WTC11 (cell line): ENCODE measurements around the gene WDR46. TPM values are rescaled to one million over a fixed set of nuclear protein-coding genes. Genes with fewer than 3 reads are reported as not detected.

Source experiments
- ATAC-seq: fragments of 200-7000 bp; cut with Tn5 transposase; 2 replicates; pipeline ENCODE4 v1.10.0; 2021; ENCODE audit warnings: mild to moderate bottlenecking, moderate library complexity
- Bru-seq: library from RNA; stranded (reverse); fragments of 400-500 nt; gene quantifications from one replicate; lab custom pipeline; 2021; lab: Mats Ljungman, UMichigan
- CTCF ChIA-PET: fragments of 300-600 bp; sonication (Branson Sonifier 250); formaldehyde crosslinking; loops from one replicate; lab custom pipeline; 2021; ENCODE audit warnings: antibody characterized with exemption; lab: Charles Lee
- POLR2A ChIA-PET: fragments of 350-600 bp; sonication (Branson Sonifier 250); formaldehyde crosslinking; loops from one replicate; lab custom pipeline; 2021; ENCODE audit warnings: antibody characterized with exemption; lab: Charles Lee
- DNase-seq: peaks from one replicate; pipeline ENCODE4 v3.0.0; 2021; ENCODE audit warnings: low spot score
- H3K27ac Mint-ChIP-seq: 2 replicates; pipeline ENCODE4 v1.8.0; 2021; ENCODE audit warnings: mixed read lengths
- H3K27me3 Mint-ChIP-seq: 2 replicates; pipeline ENCODE4 v1.8.0; 2021; ENCODE audit warnings: low read depth, mild to moderate bottlenecking, moderate library complexity, mixed read lengths
- H3K36me3 Mint-ChIP-seq: 2 replicates; pipeline ENCODE4 v1.8.0; 2021; ENCODE audit warnings: mixed read lengths
- H3K4me1 Mint-ChIP-seq: 2 replicates; pipeline ENCODE4 v1.8.0; 2022; ENCODE audit warnings: mixed read lengths
- H3K4me3 Mint-ChIP-seq: 2 replicates; pipeline ENCODE4 v1.8.0; 2021; ENCODE audit warnings: mild to moderate bottlenecking, moderate library complexity, mixed read lengths
- H3K9me3 Mint-ChIP-seq: 2 replicates; pipeline ENCODE4 v1.8.0; 2021; ENCODE audit warnings: mixed read lengths
- FOXK1 ChIP-seq: sonication (generic); formaldehyde crosslinking; IDR thresholded peaks from 2 replicates; pipeline ENCODE4 v1.8.0; 2022; ENCODE audit warnings: mild to moderate bottlenecking, moderate library complexity, missing genetic modification reagents
- GABPB1 ChIP-seq: sonication (generic); formaldehyde crosslinking; IDR thresholded peaks from 2 replicates; pipeline ENCODE4 v1.8.1; 2023; ENCODE audit warnings: mild to moderate bottlenecking, missing genetic modification reagents
- MXD4 ChIP-seq: fragments of 250-450 bp; sonication (Bioruptor Pico); IDR thresholded peaks from 2 replicates; pipeline ENCODE4 v1.8.0; 2021; ENCODE audit warnings: mild to moderate bottlenecking, moderate library complexity, borderline replicate concordance
- NFE2L1 ChIP-seq: sonication (generic); formaldehyde crosslinking; IDR thresholded peaks from 2 replicates; pipeline ENCODE4 v1.8.1; 2023; ENCODE audit warnings: missing genetic modification reagents
- NFYB ChIP-seq: sonication (generic); formaldehyde crosslinking; conservative IDR thresholded peaks from 2 replicates; pipeline ENCODE4 v1.8.0; 2022; ENCODE audit warnings: low read depth, missing genetic modification reagents
- NR2C2 ChIP-seq: sonication (generic); formaldehyde crosslinking; IDR thresholded peaks from 2 replicates; pipeline ENCODE4 v1.8.0; 2022; ENCODE audit warnings: mild to moderate bottlenecking, missing genetic modification reagents
- ZBTB21 ChIP-seq: sonication (generic); formaldehyde crosslinking; IDR thresholded peaks from 2 replicates; pipeline ENCODE4 v1.8.1; 2023; ENCODE audit warnings: mild to moderate bottlenecking, missing genetic modification reagents, borderline replicate concordance
- ZNF138 ChIP-seq: sonication (generic); formaldehyde crosslinking; conservative IDR thresholded peaks from 2 replicates; pipeline ENCODE4 v1.8.1; 2022; ENCODE audit warnings: mild to moderate bottlenecking, moderate library complexity, missing genetic modification reagents
- ZNF219 ChIP-seq: sonication (generic); formaldehyde crosslinking; IDR thresholded peaks from 2 replicates; pipeline ENCODE4 v1.8.0; 2023; ENCODE audit warnings: missing genetic modification reagents, mild to moderate bottlenecking, borderline replicate concordance
- ZNF317 ChIP-seq: sonication (generic); formaldehyde crosslinking; IDR thresholded peaks from 2 replicates; pipeline ENCODE4 v1.8.1; 2023; ENCODE audit warnings: low read depth, mild to moderate bottlenecking, moderate library complexity, missing genetic modification reagents, borderline replicate concordance
- long read RNA-seq, 3 experiments: library from RNA in 1 of 3; library from capped mRNA in 1 of 3; library from polyadenylated mRNA in 1 of 3; unstranded in 2 of 3; stranded (forward) in 1 of 3; transcript quantifications; one replicate each; pipeline ENCODE4 v2.0.0, GENCODE V29; 2021
- total RNA-seq: library from RNA; stranded (reverse); gene quantifications from 3 replicates; pipeline ENCODE4 v1.2.3, GENCODE V29; 2021
- TF ChIP-seq, protein P1 (sequence below): sonication (generic); formaldehyde crosslinking; IDR thresholded peaks from 2 replicates; pipeline ENCODE4 v1.8.0; 2023; ENCODE audit warnings: missing genetic modification reagents, mild to moderate bottlenecking, borderline replicate concordance
- TF ChIP-seq, protein P2 (sequence below): sonication (generic); formaldehyde crosslinking; IDR thresholded peaks from 2 replicates; pipeline ENCODE4 v1.8.0; 2022; ENCODE audit warnings: mild to moderate bottlenecking, missing genetic modification reagents
- TF ChIP-seq, protein P3 (sequence below): sonication (generic); formaldehyde crosslinking; IDR thresholded peaks from 2 replicates; pipeline ENCODE4 v1.8.1; 2023; ENCODE audit warnings: mild to moderate bottlenecking, missing genetic modification reagents, borderline replicate concordance

The WDR46 gene
- 72.0 to 94.5 TPM (median 72.4 TPM) in 3 replicates for total RNA-seq
- Bru-seq, nascent RNA: percentile 69 among the genes with signal in this experiment
- long read RNA-seq, experiment 1, transcript WDR46-231 (15 exons, 2,358 nt): major isoform, 348 of 432 reads
- long read RNA-seq, experiment 1, partial matches to known transcripts: 33 of 432 reads
- long read RNA-seq, experiment 1, other reads (novel, unspliced or antisense): 51 of 432 reads
- long read RNA-seq, experiment 2, transcript WDR46-231 (15 exons, 2,358 nt): major isoform, 33 of 96 reads
- long read RNA-seq, experiment 2, partial matches to known transcripts: 29 of 96 reads
- long read RNA-seq, experiment 2, other reads (novel, unspliced or antisense): 34 of 96 reads
- long read RNA-seq, experiment 3, transcript WDR46-231 (15 exons, 2,358 nt): major isoform, 172 of 198 reads
- long read RNA-seq, experiment 3, partial matches to known transcripts: 5 of 198 reads
- long read RNA-seq, experiment 3, other reads (novel, unspliced or antisense): 21 of 198 reads

GRCh38 chr6:33288921-33289783, at the start of gene WDR46, which contains the start of gene PFDN6:
TSS of gene WDR46 (minus strand) at chr6:33289239. CDS start at chr6:33289170, 69 bp downstream.
TSS of gene PFDN6 (plus strand) at chr6:33289601. CDS start at chr6:33289857, 256 bp downstream.
- TF ChIP-seq, protein P1, sequence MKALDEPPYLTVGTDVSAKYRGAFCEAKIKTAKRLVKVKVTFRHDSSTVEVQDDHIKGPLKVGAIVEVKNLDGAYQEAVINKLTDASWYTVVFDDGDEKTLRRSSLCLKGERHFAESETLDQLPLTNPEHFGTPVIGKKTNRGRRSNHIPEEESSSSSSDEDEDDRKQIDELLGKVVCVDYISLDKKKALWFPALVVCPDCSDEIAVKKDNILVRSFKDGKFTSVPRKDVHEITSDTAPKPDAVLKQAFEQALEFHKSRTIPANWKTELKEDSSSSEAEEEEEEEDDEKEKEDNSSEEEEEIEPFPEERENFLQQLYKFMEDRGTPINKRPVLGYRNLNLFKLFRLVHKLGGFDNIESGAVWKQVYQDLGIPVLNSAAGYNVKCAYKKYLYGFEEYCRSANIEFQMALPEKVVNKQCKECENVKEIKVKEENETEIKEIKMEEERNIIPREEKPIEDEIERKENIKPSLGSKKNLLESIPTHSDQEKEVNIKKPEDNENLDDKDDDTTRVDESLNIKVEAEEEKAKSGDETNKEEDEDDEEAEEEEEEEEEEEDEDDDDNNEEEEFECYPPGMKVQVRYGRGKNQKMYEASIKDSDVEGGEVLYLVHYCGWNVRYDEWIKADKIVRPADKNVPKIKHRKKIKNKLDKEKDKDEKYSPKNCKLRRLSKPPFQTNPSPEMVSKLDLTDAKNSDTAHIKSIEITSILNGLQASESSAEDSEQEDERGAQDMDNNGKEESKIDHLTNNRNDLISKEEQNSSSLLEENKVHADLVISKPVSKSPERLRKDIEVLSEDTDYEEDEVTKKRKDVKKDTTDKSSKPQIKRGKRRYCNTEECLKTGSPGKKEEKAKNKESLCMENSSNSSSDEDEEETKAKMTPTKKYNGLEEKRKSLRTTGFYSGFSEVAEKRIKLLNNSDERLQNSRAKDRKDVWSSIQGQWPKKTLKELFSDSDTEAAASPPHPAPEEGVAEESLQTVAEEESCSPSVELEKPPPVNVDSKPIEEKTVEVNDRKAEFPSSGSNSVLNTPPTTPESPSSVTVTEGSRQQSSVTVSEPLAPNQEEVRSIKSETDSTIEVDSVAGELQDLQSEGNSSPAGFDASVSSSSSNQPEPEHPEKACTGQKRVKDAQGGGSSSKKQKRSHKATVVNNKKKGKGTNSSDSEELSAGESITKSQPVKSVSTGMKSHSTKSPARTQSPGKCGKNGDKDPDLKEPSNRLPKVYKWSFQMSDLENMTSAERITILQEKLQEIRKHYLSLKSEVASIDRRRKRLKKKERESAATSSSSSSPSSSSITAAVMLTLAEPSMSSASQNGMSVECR (CRISPR knock-in tag): peak; percentile 58; the same call in 1 of the 2 replicates
- TF ChIP-seq, protein P2, sequence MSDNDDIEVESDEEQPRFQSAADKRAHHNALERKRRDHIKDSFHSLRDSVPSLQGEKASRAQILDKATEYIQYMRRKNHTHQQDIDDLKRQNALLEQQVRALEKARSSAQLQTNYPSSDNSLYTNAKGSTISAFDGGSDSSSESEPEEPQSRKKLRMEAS (CRISPR knock-in tag): peak; percentile 45; the same call in 1 of the 2 replicates
- TF ChIP-seq ZBTB21 (CRISPR knock-in tag) (no peak), MXD4 (CRISPR knock-in tag) (no peak), NFYB (peak; percentile 75), NR2C2 (CRISPR knock-in tag) (peak; percentile 94), NFE2L1 (CRISPR knock-in tag) (no peak), ZNF219 (CRISPR knock-in tag) (0 out of 2 replicates have a peak, but pooled peaks have one; percentile 48), FOXK1 (CRISPR knock-in tag) (peak; percentile 95), GABPB1 (CRISPR knock-in tag) (peak; percentile 80), ZNF317 (CRISPR knock-in tag) (no peak), ZNF138 (no peak)
- TF ChIP-seq, protein P3, sequence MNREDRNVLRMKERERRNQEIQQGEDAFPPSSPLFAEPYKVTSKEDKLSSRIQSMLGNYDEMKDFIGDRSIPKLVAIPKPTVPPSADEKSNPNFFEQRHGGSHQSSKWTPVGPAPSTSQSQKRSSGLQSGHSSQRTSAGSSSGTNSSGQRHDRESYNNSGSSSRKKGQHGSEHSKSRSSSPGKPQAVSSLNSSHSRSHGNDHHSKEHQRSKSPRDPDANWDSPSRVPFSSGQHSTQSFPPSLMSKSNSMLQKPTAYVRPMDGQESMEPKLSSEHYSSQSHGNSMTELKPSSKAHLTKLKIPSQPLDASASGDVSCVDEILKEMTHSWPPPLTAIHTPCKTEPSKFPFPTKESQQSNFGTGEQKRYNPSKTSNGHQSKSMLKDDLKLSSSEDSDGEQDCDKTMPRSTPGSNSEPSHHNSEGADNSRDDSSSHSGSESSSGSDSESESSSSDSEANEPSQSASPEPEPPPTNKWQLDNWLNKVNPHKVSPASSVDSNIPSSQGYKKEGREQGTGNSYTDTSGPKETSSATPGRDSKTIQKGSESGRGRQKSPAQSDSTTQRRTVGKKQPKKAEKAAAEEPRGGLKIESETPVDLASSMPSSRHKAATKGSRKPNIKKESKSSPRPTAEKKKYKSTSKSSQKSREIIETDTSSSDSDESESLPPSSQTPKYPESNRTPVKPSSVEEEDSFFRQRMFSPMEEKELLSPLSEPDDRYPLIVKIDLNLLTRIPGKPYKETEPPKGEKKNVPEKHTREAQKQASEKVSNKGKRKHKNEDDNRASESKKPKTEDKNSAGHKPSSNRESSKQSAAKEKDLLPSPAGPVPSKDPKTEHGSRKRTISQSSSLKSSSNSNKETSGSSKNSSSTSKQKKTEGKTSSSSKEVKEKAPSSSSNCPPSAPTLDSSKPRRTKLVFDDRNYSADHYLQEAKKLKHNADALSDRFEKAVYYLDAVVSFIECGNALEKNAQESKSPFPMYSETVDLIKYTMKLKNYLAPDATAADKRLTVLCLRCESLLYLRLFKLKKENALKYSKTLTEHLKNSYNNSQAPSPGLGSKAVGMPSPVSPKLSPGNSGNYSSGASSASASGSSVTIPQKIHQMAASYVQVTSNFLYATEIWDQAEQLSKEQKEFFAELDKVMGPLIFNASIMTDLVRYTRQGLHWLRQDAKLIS (CRISPR knock-in tag): no peak
- Mint-ChIP-seq H3K4me3 (peak within 1 kb of the TSS; percentile 99), H3K27ac (peak within 1 kb of the TSS; percentile 95), H3K9me3 (no peaks in the 10 kb centered on the region), H3K4me1 (peaks cover 22% of the 10 kb centered on the region), H3K27me3 (no peaks in the 10 kb centered on the region), H3K36me3 (peaks cover 41% of the 10 kb centered on the region)
- ATAC-seq (peak; percentile 94), DNase-seq (peak; percentile 68)
- ChIA-PET CTCF (interaction anchor here (0.5 to 3.3 kb wide), 9 partner anchors 10 to 130 kb away, joined by 3 to 36 read pairs (median 4); partner anchors contain the start of genes B3GALT4, CUTA, RGL2 and ZBTB22), POLR2A (interaction anchor here (0.5 to 3.6 kb wide), 8 partner anchors 9 to 1391 kb away, joined by 3 to 27 read pairs (median 4); partner anchors contain the start of genes B3GALT4, RGL2, RPS18 and VPS52)
